Measurements from ENCODE around the gene CTNNBL1. TPM values are rescaled to one million over a fixed set of nuclear protein-coding genes. Genes with fewer than 3 reads are reported as not detected.
A peak's percentile ranks its signal among the peaks of the same experiment; 100 is the strongest.
"Not testable (repeated sequence)": the region's sequence is repeated elsewhere in the genome, so short reads cannot be mapped to it uniquely, and the experiment has no call there.

CTNNBL1 gene
- total RNA-seq, 1 donor from 2014 or later = 60.9 TPM

DNA sequence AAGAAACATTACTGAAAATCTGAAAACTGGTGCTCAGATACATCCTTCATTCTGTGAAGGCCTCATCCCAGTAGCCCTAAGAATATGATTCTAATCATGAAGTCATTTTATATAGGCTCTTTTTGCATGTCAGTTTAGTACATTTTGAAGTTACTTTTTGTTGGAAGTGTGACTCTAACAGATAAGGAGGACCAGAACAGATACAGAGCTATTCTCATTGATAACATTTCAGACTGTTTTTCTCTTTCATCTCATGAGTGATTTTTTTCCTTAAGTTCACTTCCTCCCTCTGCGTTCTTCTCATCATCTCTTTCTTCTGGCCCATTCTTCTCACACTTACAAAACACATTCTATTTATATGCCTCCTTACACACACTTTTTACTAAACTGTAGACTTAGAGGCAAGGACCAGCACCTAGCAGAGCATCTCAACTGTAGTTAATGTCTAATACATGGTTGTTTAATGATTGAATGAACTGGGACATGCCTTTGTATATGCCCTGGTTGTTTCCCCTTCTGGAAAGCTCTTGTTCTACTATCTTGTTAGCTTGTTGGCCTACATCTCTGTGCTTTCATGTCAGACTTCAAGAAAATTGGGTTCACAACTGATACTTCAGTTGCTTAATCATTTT lies 8.7 kb downstream of the CTNNBL1 start:
- DNase-seq (no peak), ATAC-seq (ENCODE audit: poor library complexity) (no peak)
- intact Hi-C loops (cut with DNase I) = no loop called here

DNA sequence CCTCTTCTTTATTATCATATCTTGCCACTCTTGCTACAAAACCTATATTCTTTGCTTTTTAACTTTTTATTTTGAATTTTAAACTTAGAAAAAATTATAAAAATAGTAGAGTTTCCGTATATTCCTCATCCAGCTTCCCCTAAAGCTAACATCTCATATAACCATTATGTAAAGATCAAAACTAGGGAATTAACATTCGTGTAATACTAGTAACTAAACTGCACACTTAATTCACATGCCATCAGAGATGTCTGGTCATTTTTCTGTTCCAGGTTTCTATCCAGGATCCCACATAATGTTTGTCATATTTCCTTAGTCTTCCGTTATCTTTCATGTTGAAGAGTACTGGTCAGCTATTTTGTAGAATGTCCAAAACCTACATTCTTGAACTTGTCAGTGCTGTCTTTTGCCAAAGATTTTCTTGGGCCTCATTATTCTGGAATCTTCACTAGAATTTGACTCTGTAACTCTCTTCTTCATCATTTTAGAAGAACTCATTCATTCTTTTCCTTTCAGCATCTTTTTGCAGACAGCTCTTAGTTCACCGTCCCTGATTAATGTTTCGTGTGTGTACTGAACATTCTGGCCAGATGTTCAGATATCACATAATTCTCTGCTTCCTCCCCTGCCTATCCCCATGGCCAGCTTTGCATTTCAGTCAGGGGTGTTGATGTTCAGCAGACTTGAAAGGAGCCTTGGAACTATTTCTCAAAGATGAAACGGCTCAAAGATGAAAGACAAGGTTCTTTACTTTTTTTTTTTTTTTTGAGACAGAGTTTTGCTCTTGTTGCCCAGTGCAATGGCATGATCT lies 9.4 kb downstream of the CTNNBL1 start:
- intact Hi-C loops (cut with DNase I) = no loop called here
- DNase-seq = no peak
- no peak for ATAC-seq (ENCODE audit: poor library complexity)

GRCh38 chr20:37704955-37705354 lies 11.1 kb downstream of the CTNNBL1 start:
- intact Hi-C loops (cut with DNase I) = no loop called here
- ATAC-seq (ENCODE audit: poor library complexity) = no peak
- no peak for DNase-seq

- intact Hi-C loops (cut with DNase I) = no loop called here
- DNase-seq (no peak), ATAC-seq (ENCODE audit: poor library complexity) (no peak)
These were observed 12.5 kb downstream of the CTNNBL1 start for GRCh38 chr20:37706298-37706697.

DNA sequence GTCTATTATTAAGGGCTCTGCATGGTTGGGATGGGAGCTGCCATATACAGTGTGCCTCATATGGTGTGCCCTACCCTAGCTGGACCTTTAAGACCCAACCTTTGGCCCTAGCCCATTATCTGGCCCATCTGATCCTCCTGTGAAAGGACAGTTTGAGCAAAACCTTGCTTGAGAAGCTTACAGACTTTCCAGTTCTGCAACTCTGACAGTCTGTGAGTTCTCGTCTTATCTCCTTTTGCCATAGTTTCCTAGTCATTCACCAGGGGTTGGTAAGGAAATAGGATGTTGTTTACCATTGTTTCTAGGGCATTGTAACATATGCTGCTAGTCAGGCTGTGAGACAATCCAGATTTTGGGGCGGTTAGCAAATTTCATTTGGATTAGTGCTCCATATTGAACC lies 17.2 kb downstream of the CTNNBL1 start:
- ATAC-seq (ENCODE audit: poor library complexity) (no peak), DNase-seq (no peak)
- intact Hi-C loops (cut with DNase I) = no loop called here

DNA sequence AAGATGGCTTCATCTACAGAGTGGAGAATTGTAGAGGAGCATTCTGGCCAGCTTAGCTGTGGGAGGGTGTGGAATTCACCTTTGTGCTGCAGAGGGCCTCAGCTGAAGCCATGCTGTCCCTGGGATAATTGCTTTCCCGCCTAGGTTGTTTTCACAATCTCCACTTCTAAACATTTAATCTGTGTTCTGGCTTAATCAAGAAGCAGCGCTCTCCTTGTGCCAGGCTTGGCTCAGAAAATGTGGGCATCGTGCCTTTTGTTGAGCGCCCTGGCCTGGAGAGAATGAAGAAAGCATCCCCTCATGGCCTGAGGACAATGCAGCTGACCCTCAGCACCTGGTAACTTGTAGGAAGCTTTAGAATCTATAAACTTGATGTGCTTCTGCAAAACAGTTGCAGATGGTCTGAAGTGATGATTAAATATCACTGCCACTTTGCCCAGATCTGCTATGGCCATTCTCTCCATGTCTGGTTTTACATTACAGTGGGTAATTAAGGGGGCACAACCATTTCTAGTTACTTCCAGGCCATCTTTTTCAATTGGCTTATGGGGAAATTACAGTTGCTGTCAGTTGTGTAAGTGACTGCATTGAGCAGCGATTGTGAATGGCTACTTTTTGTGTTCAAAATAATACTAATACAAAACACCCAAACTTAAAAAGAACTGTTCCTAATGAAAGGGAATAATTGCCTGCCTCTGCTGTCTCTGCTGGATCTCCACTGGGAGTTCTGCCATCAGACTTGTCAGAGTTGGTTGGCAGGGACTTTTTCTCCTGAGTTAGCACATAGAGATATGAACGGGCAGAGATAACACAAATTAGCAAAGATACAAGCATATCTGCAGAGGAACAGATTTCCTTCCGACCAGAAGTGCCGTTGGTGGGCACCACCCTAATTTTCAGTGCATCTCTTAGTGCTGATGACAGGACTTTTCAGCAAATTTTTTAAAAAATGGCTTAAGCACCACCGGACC lies 18.4 kb downstream of the CTNNBL1 start:
- peak; percentile 62 for DNase-seq
- ATAC-seq (ENCODE audit: poor library complexity) = peak; percentile 82
- intact Hi-C loops (cut with DNase I) = no loop called here

- no peak for ATAC-seq (ENCODE audit: poor library complexity)
- no peak for DNase-seq
- intact Hi-C loops (cut with DNase I) = no loop called here
These were observed 19.6 kb downstream of the CTNNBL1 start for GRCh38 chr20:37713396-37713795.

GRCh38 chr20:37714978-37715672 lies 21.3 kb downstream of the CTNNBL1 start:
- ATAC-seq (ENCODE audit: poor library complexity) (no peak), DNase-seq (no peak)
- intact Hi-C loops (cut with DNase I) = no loop called here

- intact Hi-C loops (cut with DNase I) = no loop called here
- no peak for ATAC-seq (ENCODE audit: poor library complexity)
These were observed 27.9 kb downstream of the CTNNBL1 start for GRCh38 chr20:37721751-37722150.

GRCh38 chr20:37722312-37722711 lies 28.5 kb downstream of the CTNNBL1 start:
- intact Hi-C loops (cut with DNase I); ATAC-seq (ENCODE audit: poor library complexity); DNase-seq: not testable (repeated sequence)

More at GRCh38 chr20:37721751-37722150, 27.9 kb downstream of the CTNNBL1 start:
- no peak for DNase-seq

DNA sequence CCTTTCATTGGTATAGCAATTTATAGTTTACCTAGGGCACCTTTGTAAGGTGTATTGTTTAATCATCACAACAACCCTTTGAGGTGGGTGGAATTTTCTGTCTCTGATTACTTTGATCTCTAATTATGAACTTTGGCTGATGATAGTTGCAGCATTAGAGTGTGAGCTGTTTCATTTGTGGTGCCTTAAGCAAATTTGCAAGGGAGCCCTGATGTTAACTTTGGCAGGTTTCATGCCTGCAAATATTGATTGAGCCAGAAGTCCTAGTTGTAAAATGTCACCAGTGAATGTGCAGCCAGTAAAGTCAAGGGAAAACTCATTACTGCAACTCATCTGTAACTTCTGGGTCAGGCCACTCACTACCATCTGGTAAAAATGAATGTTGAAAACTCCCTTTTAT lies 29.8 kb downstream of the CTNNBL1 start:
- intact Hi-C loops (cut with DNase I) = no loop called here
- ATAC-seq (ENCODE audit: poor library complexity) (no peak), DNase-seq (no peak)

DNA sequence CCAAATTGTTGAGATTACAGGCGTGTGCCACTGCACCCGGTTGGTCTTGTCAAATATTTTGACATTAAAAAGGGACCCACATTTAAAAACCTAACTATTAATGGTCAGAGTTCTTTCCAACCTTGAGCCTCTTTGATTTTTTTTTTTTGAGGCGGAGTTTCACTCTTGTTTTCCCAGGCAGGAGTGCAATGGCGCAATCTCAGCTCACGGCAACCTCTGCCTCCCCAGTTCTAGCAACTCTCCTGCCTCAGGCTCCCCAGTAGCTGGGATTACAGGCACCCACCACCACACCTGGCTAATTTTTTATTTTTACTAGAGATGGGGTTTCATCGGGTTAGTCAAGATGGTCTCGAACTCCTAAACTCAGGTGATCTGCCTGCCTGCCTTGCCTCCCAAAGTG lies 31.3 kb downstream of the CTNNBL1 start:
- DNase-seq (no peak), ATAC-seq (ENCODE audit: poor library complexity) (no peak)
- intact Hi-C loops (cut with DNase I) = no loop called here

- ATAC-seq (ENCODE audit: poor library complexity) (no peak), DNase-seq (no peak)
- intact Hi-C loops (cut with DNase I) = no loop called here
These were observed 32.0 kb downstream of the CTNNBL1 start for GRCh38 chr20:37725855-37726254.

- DNase-seq (no peak), ATAC-seq (ENCODE audit: poor library complexity) (no peak)
- intact Hi-C loops (cut with DNase I) = no loop called here
These were observed 32.5 kb downstream of the CTNNBL1 start for GRCh38 chr20:37726321-37726720.

GRCh38 chr20:37726971-37727956 lies 33.4 kb downstream of the CTNNBL1 start:
- ATAC-seq (ENCODE audit: poor library complexity) (peak; percentile 87), DNase-seq (no peak)
- intact Hi-C loops (cut with DNase I) = no loop called here

DNA sequence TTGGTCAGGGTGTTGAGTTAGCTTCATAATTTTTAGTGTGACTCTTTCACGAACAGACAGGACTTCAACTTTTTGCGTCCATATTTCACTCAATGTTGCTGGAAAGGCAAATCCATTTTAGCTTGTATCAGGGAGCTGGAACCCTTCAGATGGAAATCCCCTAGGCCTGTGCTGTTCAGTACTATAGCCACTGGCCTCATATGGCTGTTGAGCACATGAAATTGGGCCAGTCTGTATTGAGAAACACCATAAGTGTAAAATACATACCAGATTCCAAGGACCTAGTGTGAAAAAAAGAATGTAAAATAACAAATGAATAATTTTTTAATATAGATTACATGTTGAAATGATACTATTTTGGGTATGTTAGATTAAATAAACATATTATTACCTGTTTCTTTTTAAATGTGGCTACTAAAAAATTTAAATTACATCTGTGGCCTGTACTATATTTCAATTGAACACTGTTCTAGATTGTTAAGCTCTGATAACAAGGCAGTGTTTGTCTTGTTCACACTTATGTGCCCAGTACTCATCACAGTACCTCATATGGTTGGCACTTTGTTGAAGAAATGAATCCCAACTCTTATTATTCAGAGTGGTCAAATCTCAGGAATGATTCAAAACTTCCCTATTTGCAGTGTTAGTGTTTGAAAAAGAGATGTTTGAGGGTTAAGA lies 34.3 kb downstream of the CTNNBL1 start:
- ATAC-seq (ENCODE audit: poor library complexity) (peak; percentile 15), DNase-seq (no peak)
- intact Hi-C loops (cut with DNase I) = no loop called here

- no peak for ATAC-seq (ENCODE audit: poor library complexity)
These were observed 34.8 kb downstream of the CTNNBL1 start for GRCh38 chr20:37728635-37728983.

More at GRCh38 chr20:37728635-37728983, 34.8 kb downstream of the CTNNBL1 start:
- DNase-seq = no peak
- intact Hi-C loops (cut with DNase I) = no loop called here
